Measurements from ENCODE around the gene USH2A.

USH2A gene

DNA sequence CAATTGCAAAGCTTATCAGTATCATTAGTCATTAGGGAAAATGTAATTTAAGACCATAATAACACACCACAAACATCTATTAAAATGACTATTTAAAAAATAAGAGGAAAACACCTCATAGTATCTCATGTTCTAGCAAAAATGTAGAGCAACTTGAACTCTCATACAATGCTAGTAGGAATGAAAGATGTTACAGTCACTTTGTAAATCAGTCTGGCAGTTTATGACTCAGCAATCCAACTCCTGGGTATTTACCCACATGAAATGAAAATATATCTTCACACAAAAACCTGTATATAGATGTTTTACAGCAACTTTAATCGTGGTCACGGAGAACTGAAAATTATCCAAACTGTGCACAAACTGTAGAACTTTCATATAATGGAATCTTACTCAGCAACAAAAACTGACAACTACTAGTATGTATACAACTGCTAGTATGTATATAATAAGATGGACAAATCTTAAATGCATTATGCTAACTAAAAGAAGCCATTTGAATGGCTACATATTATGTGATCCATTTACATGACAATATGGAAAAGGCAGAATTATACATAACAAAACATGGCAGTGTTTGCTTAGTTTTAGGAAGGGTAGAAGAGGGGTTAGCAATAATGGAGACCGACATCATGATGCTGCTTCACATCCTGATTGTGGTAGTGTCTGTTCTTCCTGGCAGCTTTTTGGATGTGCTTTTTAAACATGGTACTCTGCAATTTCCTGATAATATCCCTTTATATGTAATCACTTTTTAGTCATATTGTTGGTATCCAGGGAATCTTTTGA, 589.1 kb downstream of the USH2A start:
- DNase-seq (ENCODE audit: low read depth) = no peak

DNA sequence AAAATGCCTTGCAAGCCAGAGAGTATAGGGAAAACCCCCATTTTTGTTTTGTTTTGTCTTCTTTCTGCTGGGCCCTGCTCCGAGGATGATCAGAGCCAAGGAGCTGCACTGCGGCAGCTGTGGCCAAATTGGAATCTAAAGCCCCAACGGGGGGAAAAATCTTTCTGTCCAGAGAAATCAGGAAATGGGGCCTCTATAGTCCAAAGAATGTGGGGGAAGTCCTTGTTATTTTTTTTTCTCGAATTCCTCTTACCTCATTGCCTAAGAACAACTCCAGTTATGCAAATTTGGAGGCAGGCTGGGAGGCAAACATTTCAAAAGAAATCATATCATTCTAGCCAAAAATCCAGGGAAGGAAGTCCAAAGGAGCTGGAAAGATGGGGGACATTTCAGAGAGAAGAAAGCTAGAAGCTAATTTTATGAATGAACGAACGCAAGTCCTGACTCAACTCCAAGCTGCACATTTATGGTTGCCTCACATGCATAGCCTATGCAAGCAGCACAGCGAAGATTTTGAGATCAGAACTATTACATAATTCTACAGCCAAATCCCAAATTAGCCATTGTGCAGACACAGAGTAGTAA, 592.9 kb downstream of the USH2A start:
- peak; percentile 73 for DNase-seq (ENCODE audit: low read depth)
- TF ChIP-seq, protein P1, sequence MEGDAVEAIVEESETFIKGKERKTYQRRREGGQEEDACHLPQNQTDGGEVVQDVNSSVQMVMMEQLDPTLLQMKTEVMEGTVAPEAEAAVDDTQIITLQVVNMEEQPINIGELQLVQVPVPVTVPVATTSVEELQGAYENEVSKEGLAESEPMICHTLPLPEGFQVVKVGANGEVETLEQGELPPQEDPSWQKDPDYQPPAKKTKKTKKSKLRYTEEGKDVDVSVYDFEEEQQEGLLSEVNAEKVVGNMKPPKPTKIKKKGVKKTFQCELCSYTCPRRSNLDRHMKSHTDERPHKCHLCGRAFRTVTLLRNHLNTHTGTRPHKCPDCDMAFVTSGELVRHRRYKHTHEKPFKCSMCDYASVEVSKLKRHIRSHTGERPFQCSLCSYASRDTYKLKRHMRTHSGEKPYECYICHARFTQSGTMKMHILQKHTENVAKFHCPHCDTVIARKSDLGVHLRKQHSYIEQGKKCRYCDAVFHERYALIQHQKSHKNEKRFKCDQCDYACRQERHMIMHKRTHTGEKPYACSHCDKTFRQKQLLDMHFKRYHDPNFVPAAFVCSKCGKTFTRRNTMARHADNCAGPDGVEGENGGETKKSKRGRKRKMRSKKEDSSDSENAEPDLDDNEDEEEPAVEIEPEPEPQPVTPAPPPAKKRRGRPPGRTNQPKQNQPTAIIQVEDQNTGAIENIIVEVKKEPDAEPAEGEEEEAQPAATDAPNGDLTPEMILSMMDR (IDR thresholded peaks at IDR 0.05; ENCODE audit: low read length, missing control alignments) = no peak
- no peak overlapping the region for H3K4me3 ChIP-seq (replicated peaks; ENCODE audit: low read depth, low read length)

More for the DNA sequence above, 589.1 kb downstream of the USH2A start:
- TF ChIP-seq, protein P1 (IDR thresholded peaks at IDR 0.05; ENCODE audit: low read length, missing control alignments) = no peak
- no peak overlapping the region for H3K4me3 ChIP-seq (replicated peaks; ENCODE audit: low read depth, low read length)

DNA sequence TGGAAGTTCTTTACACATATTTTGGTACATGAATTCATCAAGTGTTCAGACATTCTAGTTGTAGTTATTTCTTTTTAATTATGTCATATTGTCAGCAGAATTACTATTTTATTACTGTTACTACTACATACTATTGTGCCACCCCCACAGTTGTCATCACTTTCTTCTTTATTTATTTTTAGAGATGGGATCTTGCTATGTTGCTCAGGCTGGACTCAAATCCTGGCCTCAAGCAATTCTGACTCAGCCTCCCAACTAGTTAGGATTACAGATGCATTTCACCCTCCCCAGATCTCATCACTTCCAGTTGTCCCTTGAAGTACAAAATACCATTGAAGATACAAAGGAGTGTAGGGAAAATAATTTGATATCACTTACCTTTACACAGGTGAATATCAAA, 598.2 kb downstream of the USH2A start:
- TF ChIP-seq, protein P1 (IDR thresholded peaks at IDR 0.05; ENCODE audit: low read length, missing control alignments) = no peak
- no peak for DNase-seq (ENCODE audit: low read depth)
- no peak overlapping the region for H3K4me3 ChIP-seq (replicated peaks; ENCODE audit: low read depth, low read length)

DNA sequence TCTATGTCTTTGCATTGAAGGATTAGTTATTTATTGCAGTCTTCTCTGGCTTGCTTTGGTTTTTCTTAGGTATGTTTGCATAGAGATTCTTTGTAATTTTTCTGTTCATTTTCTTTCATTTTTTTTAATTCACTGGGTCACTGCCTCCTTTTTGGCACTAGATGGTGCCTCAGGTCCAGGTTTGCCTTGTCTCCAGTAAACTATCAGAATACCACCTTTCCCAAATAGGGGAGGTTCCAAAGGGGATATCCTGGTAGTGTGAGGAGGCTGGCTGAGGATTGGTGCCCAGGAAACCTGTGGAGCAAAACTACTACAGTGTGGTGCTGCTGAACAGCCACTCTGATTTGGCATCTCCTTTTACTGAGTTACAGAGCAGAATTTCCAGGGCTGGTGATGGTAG, 599.0 kb downstream of the USH2A start:
- peak; percentile 27 for DNase-seq (ENCODE audit: low read depth)
- no peak overlapping the region for H3K4me3 ChIP-seq (replicated peaks; ENCODE audit: low read depth, low read length)
- TF ChIP-seq, protein P1 (IDR thresholded peaks at IDR 0.05; ENCODE audit: low read length, missing control alignments) = peak; percentile 41

GRCh38 chr1:215819114-215819513, 604.1 kb downstream of the USH2A start:
- peak; percentile 20 for DNase-seq (ENCODE audit: low read depth)
- H3K4me3 ChIP-seq (replicated peaks; ENCODE audit: low read depth, low read length) = no peak overlapping the region
- TF ChIP-seq, protein P1 (IDR thresholded peaks at IDR 0.05; ENCODE audit: low read length, missing control alignments) = no peak

GRCh38 chr1:215807911-215808436, 615.3 kb downstream of the USH2A start:
- no peak for DNase-seq (ENCODE audit: low read depth)
- no peak overlapping the region for H3K4me3 ChIP-seq (replicated peaks; ENCODE audit: low read depth, low read length)
- TF ChIP-seq, protein P1 (IDR thresholded peaks at IDR 0.05; ENCODE audit: low read length, missing control alignments) = no peak

Measured in fibroblast of pulmonary artery (primary cell).